ENCODE measurements around the gene FBXW7.
A peak's percentile ranks its signal among the peaks of the same experiment; 100 is the strongest.

The FBXW7 gene

GRCh38 chr4:152464030-152464823 lies 71.7 kb downstream of the FBXW7 start:
- DNase-seq = no peak

GRCh38 chr4:152463562-152463961 lies 72.3 kb downstream of the FBXW7 start:
- DNase-seq = no peak

- DNase-seq = no peak
These were observed 73.2 kb downstream of the FBXW7 start for GRCh38 chr4:152462695-152463094.

GRCh38 chr4:152462047-152462446 lies 73.8 kb downstream of the FBXW7 start:
- DNase-seq = no peak

- peak; percentile 41 for DNase-seq
These were observed 75.4 kb downstream of the FBXW7 start for GRCh38 chr4:152460488-152460887.

GRCh38 chr4:152459326-152459725 lies 76.6 kb downstream of the FBXW7 start:
- DNase-seq = no peak

- DNase-seq = peak; percentile 21
These were observed 77.0 kb downstream of the FBXW7 start for GRCh38 chr4:152458801-152459302.

- DNase-seq = no peak
These were observed 79.3 kb downstream of the FBXW7 start for GRCh38 chr4:152456609-152457008.

GRCh38 chr4:152455311-152455710 lies 80.6 kb downstream of the FBXW7 start:
- DNase-seq = no peak

- no peak for DNase-seq
These were observed 81.4 kb downstream of the FBXW7 start for GRCh38 chr4:152454398-152455011.

GRCh38 chr4:152451496-152451895 lies 84.4 kb downstream of the FBXW7 start:
- DNase-seq = no peak

GRCh38 chr4:152448854-152449253 lies 87.0 kb downstream of the FBXW7 start:
- no peak for DNase-seq

GRCh38 chr4:152448038-152448707 lies 87.7 kb downstream of the FBXW7 start:
- DNase-seq = no peak

GRCh38 chr4:152443859-152444258 lies 92.0 kb downstream of the FBXW7 start:
- DNase-seq = no peak

- no peak for DNase-seq
These were observed 98.3 kb downstream of the FBXW7 start for GRCh38 chr4:152437561-152437960.

- DNase-seq = no peak
These were observed 99.5 kb downstream of the FBXW7 start for GRCh38 chr4:152436384-152436783.

- DNase-seq = no peak
These were observed 101.9 kb downstream of the FBXW7 start for GRCh38 chr4:152434011-152434410.

GRCh38 chr4:152431784-152432183 lies 104.1 kb downstream of the FBXW7 start:
- peak; percentile 15 for DNase-seq

- DNase-seq = no peak
These were observed 104.6 kb downstream of the FBXW7 start for GRCh38 chr4:152431291-152431690.

GRCh38 chr4:152430507-152430906 lies 105.4 kb downstream of the FBXW7 start:
- peak; percentile 15 for DNase-seq

- no peak for DNase-seq
These were observed 107.9 kb downstream of the FBXW7 start for GRCh38 chr4:152427981-152428380.

GRCh38 chr4:152424977-152425376 lies 110.9 kb downstream of the FBXW7 start:
- DNase-seq = no peak

- DNase-seq = no peak
These were observed 111.5 kb downstream of the FBXW7 start for GRCh38 chr4:152424396-152424795.

- no peak for DNase-seq
These were observed 113.0 kb downstream of the FBXW7 start for GRCh38 chr4:152422817-152423320.
